Kidney (tissue), 14 donors: ENCODE measurements around the gene WDFY2. TPM values are rescaled to one million over a fixed set of nuclear protein-coding genes. Genes with fewer than 3 reads are reported as not detected.

Experiments used
- DNase-seq, 5 donors: peaks; one replicate each; pipeline ENCODE4 v3.0.0-alpha.2; 2013 to 2020
- FAIRE-seq: peaks from 2 replicates; lab custom pipeline; 2012; peaks lifted over from hg19 to GRCh38; lab: Jason Lieb, UNC
- H3K27ac ChIP-seq, 2 donors: one replicate each; pipeline ENCODE4 v1.7.0; 2013; ENCODE audit warnings: low read depth in 2 of 2, low read length in 2 of 2, inconsistent platforms in 1 of 2
- H3K27me3 ChIP-seq: one replicate; pipeline ENCODE4 v1.7.1; 2013; ENCODE audit warnings: low read length, inconsistent platforms; ENCODE audit not compliant: control insufficient read depth, insufficient read depth
- H3K36me3 ChIP-seq, 3 donors: one replicate each; pipeline versions ENCODE4 v1.7.0 to v1.7.1; 2013; ENCODE audit warnings: low read length in 3 of 3, control low read depth in 1 of 3, inconsistent platforms in 1 of 3; ENCODE audit not compliant: insufficient read depth in 3 of 3, control insufficient read depth in 2 of 3
- H3K4me1 ChIP-seq, 3 donors: one replicate each; pipeline versions ENCODE4 v1.7.0 to v1.7.1; 2013; ENCODE audit warnings: low read length in 3 of 3, inconsistent platforms in 1 of 3, low read depth in 1 of 3; ENCODE audit not compliant: control insufficient read depth in 2 of 3, insufficient read depth in 2 of 3
- H3K4me3 ChIP-seq, 3 donors: one replicate each; pipeline versions ENCODE4 v1.7.0 to v1.8.1; 2013; ENCODE audit warnings: low read length in 3 of 3, control low read depth in 1 of 3, inconsistent platforms in 1 of 3
- H3K9ac ChIP-seq, 3 donors: one replicate each; pipeline versions ENCODE4 v1.7.0 to v1.7.1; 2013; ENCODE audit warnings: low read length in 3 of 3, control low read depth in 1 of 3, inconsistent platforms in 1 of 3
- H3K9me3 ChIP-seq, 3 donors: one replicate each; pipeline versions ENCODE4 v1.7.0 to v1.7.1; 2013; ENCODE audit warnings: low read length in 3 of 3, control low read depth in 1 of 3, inconsistent platforms in 1 of 3; ENCODE audit not compliant: control insufficient read depth in 2 of 3, insufficient read depth in 1 of 3
- CTCF ChIP-seq: IDR thresholded peaks from 3 replicates; pipeline ENCODE4 v1.5.1; 2012; ENCODE audit warnings: mild to moderate bottlenecking, moderate library complexity, borderline replicate concordance; ENCODE audit not compliant: insufficient read depth; ENCODE audit errors: extremely low read depth
- intact Hi-C: fragments of 100-400 bp; cut with DNase I; formaldehyde crosslinking; loops from one replicate; pipeline ENCODE4 v1.11.1; 2022
- polyA plus RNA-seq: library from polyadenylated mRNA; stranded (reverse); fragments of 350-450 nt; fragmentation: Illumina TruSeq; extraction: RNeasy Lipid Tissue Mini Kit (QIAGEN cat#74804); gene quantifications from one replicate; pipeline ENCODE4 v1.2.3, GENCODE V29; 2014; ENCODE audit warnings: low read depth, low replicate concordance; ENCODE audit not compliant: insufficient read depth
- total RNA-seq: library from RNA; stranded (reverse); fragmentation: NEBNext Ultra II Directional; extraction: Animal tissue kit (Norgen Biotek cat#: 25700); gene quantifications from one replicate; pipeline ENCODE4 v1.2.1, GENCODE V29; 2021
- donor health status: control.
- donor health status: control.
- donor health status: control.
- donor health status: control.
- donor health status: control.
- donor health status: DM: yes; HTN: yes; CAD: no.
- donor health status: Normal renal cell carcinoma (clear cell type).

WDFY2 gene
- total and polyA plus RNA-seq, 2 donors from 2014 or later: 4.8 to 13.0 TPM

GRCh38 chr13:51583469-51583874 is 790 bp upstream of the WDFY2 start:
- intact Hi-C loops: loop anchor here (10.0 kb wide), 1 partner anchor 129 kb away; the partner anchor contains the start of gene INTS6
- H3K36me3 ChIP-seq: no peaks in the 10 kb centered on the region
- no peak for DNase-seq
- no peaks in the 10 kb centered on the region for H3K9me3 ChIP-seq
- H3K4me3 ChIP-seq: peak overlapping the region; percentile 37 to 93 (median 70)
- no peak for TF ChIP-seq CTCF
- peak overlapping the region; percentile 77 to 78 for H3K27ac ChIP-seq
- peaks cover 0 to 2% (median 2%) of the 10 kb centered on the region in 3 donors for H3K4me1 ChIP-seq
- H3K9ac ChIP-seq: peak overlapping the region in 2 of 3 donors; percentile 34 to 47
- H3K27me3 ChIP-seq: no peaks in the 10 kb centered on the region
- FAIRE-seq: no peak

- peak in 3 of 5 donors; percentile 79 to 80 (median 79) for DNase-seq
- Histone ChIP-seq H3K27ac (peak overlapping the region; percentile 77 to 80), H3K4me3 (peak overlapping the region; percentile 78 to 93 (median 81)), H3K27me3 (no peaks in the 10 kb centered on the region), H3K9me3 (no peaks in the 10 kb centered on the region), H3K36me3 (no peaks in the 10 kb centered on the region), H3K9ac (peak overlapping the region; percentile 67 to 82 (median 77)), H3K4me1 (peaks cover 0 to 2% (median 2%) of the 10 kb centered on the region in 3 donors)
- FAIRE-seq: no peak
- intact Hi-C loops: loop anchor here (10.0 kb wide), 1 partner anchor 130 kb away; the partner anchor contains the start of gene INTS6
- TF ChIP-seq CTCF: no peak
Measured at GRCh38 chr13:51584731-51585672, 740 bp downstream of the WDFY2 start.

- peaks cover 0 to 2% (median 2%) of the 10 kb centered on the region in 3 donors for H3K4me1 ChIP-seq
- intact Hi-C loops: loop anchor here (10.0 kb wide), 1 partner anchor 131 kb away; the partner anchor contains the start of gene INTS6
- no peak overlapping the region for H3K27ac ChIP-seq
- no peaks in the 10 kb centered on the region for H3K36me3 ChIP-seq
- DNase-seq (no peak), FAIRE-seq (no peak)
- peak overlapping the region in 1 of 3 donors; percentile 82 for H3K9ac ChIP-seq
- H3K4me3 ChIP-seq: peak overlapping the region in 2 of 3 donors; percentile 78 to 93
- TF ChIP-seq CTCF: no peak
- no peaks in the 10 kb centered on the region for H3K9me3 ChIP-seq
- H3K27me3 ChIP-seq: no peaks in the 10 kb centered on the region
Measured at GRCh38 chr13:51585696-51586095, 1.4 kb downstream of the WDFY2 start.
